ENCODE data around the gene CACNA1G. TPM values are rescaled to one million over a fixed set of nuclear protein-coding genes. Genes with fewer than 3 reads are reported as not detected.

Gene CACNA1G
- total RNA-seq, 1 experiment from 2014 or later, result not detected

- DNase-seq (ENCODE audit: low read depth, low spot score), result no peak
- in situ Hi-C loops (cut with HindIII; ENCODE audit: low pct_unique_long_range_greater_than_20kb, low sequenced_read_pairs), result no loop called here
These were observed 30.7 kb upstream of the CACNA1G start for GRCh38 chr17:50529849-50530248.

- in situ Hi-C loops (cut with HindIII; ENCODE audit: low pct_unique_long_range_greater_than_20kb, low sequenced_read_pairs), result no loop called here
- DNase-seq (ENCODE audit: low read depth, low spot score), result no peak
These were observed 29.0 kb upstream of the CACNA1G start for GRCh38 chr17:50531428-50532025.

DNA sequence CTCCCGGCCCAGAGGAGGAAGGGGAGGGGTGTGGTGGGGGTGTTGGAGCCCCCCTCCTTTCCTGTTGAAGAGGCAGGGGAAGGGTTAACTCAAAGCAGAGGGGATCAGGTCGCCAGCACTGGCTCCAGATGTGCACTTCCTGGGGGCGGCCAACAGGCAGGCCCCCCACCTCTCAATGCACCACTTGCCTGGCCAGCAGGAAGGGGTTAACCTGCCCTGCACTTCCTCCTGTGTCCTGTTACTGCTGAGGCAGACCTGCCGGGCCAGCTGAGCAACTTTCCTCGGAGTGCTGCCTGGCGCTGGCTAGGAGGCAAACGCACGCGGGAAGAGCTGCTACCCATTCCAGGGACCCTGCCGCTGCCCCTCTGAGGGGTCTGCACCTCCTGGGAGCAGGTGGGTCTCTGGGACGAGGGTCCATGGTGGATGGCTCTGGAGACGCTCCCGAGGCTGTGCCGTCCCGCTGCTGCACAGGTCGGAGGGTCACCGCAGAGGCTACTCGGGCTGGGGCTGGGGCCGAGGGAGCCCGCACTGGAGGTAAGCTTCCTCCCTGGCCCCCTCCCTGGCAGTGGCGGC is 28.0 kb upstream of the CACNA1G start, which contains the start of gene EPN3:
Gene EPN3, plus strand, starts transcription at position 284 of the 573 bp plus-strand sequence. CDS start 3,822 bp downstream, outside the sequence.
- in situ Hi-C loops (cut with HindIII; ENCODE audit: low pct_unique_long_range_greater_than_20kb, low sequenced_read_pairs), result no loop called here
- no peak for DNase-seq (ENCODE audit: low read depth, low spot score)

DNA sequence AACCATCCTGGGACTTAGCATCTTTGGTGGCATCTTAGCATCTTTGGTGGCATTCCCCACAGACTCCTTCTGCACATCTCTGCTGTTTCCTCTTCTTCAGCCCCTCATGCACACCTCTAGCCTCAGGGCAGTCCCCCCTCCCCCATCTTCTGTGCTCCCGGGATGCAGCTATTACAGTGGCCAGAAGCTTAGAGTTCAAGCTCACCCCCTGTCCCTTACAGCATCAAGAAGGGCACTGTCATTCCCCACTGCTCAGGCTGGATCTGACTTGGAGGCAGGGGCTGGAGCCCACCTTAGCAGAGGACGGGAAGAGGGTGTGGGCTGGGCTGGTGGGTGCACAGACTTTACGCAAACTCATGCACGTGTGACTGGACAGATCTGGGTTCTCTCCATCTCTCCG is 27.3 kb upstream of the CACNA1G start:
- DNase-seq (ENCODE audit: low read depth, low spot score), result no peak
- in situ Hi-C loops (cut with HindIII; ENCODE audit: low pct_unique_long_range_greater_than_20kb, low sequenced_read_pairs), result no loop called here

DNA sequence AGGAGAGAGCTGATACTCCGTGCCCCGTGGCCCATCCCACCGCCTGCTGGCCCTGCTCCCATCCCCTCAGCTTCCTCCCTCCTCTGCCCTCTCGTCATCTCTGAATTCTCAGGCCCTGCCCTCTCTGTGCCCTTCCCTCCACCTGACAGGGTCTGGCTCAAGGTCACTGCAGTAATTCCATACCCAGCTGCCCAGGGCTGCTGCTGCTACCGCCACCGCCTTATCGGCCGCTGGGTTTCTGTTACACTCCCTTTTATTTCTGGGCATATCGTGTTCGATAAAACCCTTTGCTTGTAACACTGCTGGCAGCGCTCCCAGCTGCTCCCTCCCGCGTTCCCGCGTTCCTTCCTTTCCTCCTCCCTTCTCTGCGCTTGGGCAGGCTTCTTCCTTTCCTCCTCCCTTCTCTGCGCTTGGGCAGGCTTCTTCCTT is 26.8 kb upstream of the CACNA1G start:
- DNase-seq (ENCODE audit: low read depth, low spot score), result no peak
- in situ Hi-C loops (cut with HindIII; ENCODE audit: low pct_unique_long_range_greater_than_20kb, low sequenced_read_pairs), result no loop called here

GRCh38 chr17:50534222-50534978 is 26.1 kb upstream of the CACNA1G start:
- in situ Hi-C loops (cut with HindIII; ENCODE audit: low pct_unique_long_range_greater_than_20kb, low sequenced_read_pairs), result no loop called here
- DNase-seq (ENCODE audit: low read depth, low spot score), result no peak

GRCh38 chr17:50534979-50535326 is 25.6 kb upstream of the CACNA1G start:
- no peak for DNase-seq (ENCODE audit: low read depth, low spot score)
- in situ Hi-C loops (cut with HindIII; ENCODE audit: low pct_unique_long_range_greater_than_20kb, low sequenced_read_pairs), result no loop called here

DNA sequence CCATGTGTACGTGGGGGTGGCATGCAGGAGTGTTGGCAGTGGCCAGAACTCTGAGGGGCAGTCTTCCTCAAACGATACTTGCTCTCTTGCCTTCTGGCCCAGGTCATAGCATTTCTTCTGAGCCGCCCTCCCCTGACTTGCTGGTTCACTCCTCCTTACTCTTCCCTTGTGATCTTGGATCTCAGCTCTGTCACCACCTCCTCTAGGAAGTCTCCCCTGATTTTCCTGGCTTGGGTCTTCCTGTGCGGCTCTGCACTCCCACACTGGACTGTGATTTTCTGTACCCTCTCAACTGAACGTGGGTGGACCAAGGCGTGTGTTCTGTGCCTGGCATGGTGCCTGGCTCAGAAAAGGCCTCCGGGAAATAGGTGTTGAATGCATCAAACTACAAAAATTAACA is 25.1 kb upstream of the CACNA1G start:
- no peak for DNase-seq (ENCODE audit: low read depth, low spot score)
- in situ Hi-C loops (cut with HindIII; ENCODE audit: low pct_unique_long_range_greater_than_20kb, low sequenced_read_pairs), result no loop called here

- in situ Hi-C loops (cut with HindIII; ENCODE audit: low pct_unique_long_range_greater_than_20kb, low sequenced_read_pairs), result no loop called here
These were observed 23.6 kb upstream of the CACNA1G start for GRCh38 chr17:50536683-50537646.

DNA sequence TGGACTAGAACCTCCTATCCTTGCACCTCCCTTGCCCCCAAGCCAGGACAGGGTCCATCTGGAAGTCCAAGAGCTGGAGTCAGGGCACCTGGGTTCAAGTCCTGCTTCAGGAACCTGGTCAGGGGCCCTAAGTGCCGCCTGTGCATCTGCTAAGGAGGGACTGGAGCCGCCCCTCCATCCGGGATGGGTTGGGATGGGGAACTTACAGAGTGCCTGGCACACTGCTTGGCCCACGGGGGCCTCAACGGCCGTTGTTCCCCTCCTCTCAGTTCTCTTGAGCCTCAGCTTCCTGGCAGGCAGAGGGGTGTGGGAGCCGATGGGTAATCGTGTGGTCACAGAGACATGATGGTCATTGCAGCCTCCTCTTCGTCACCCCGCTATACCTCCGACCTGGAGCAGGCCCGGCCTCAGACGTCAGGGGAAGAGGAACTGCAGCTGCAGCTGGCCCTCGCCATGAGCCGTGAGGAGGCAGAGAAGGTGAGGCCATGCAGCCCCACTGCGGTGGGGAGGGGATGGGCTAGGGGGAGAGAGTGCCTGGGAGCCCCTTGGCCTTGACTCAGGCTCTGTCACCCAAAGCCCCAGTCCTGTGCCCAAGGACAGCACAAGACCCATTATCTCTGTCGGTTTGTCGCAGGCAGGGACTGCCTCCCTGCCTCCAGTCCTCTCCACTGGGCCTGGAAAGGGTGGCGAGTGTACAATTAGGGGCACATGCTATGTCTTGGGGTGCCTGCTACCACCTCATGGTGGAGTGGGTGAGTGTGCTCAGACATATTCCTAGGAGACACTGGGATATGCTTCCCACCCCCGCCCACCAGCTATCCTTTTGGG is 22.6 kb upstream of the CACNA1G start:
- no peak for DNase-seq (ENCODE audit: low read depth, low spot score)
- in situ Hi-C loops (cut with HindIII; ENCODE audit: low pct_unique_long_range_greater_than_20kb, low sequenced_read_pairs), result no loop called here

More at GRCh38 chr17:50536683-50537646, 23.6 kb upstream of the CACNA1G start:
- no peak for DNase-seq (ENCODE audit: low read depth, low spot score)

GRCh38 chr17:50538549-50539410 is 21.7 kb upstream of the CACNA1G start:
- DNase-seq (ENCODE audit: low read depth, low spot score), result no peak
- in situ Hi-C loops (cut with HindIII; ENCODE audit: low pct_unique_long_range_greater_than_20kb, low sequenced_read_pairs), result no loop called here

GRCh38 chr17:50539762-50540559 is 20.6 kb upstream of the CACNA1G start:
- in situ Hi-C loops (cut with HindIII; ENCODE audit: low pct_unique_long_range_greater_than_20kb, low sequenced_read_pairs), result no loop called here
- no peak for DNase-seq (ENCODE audit: low read depth, low spot score)

DNA sequence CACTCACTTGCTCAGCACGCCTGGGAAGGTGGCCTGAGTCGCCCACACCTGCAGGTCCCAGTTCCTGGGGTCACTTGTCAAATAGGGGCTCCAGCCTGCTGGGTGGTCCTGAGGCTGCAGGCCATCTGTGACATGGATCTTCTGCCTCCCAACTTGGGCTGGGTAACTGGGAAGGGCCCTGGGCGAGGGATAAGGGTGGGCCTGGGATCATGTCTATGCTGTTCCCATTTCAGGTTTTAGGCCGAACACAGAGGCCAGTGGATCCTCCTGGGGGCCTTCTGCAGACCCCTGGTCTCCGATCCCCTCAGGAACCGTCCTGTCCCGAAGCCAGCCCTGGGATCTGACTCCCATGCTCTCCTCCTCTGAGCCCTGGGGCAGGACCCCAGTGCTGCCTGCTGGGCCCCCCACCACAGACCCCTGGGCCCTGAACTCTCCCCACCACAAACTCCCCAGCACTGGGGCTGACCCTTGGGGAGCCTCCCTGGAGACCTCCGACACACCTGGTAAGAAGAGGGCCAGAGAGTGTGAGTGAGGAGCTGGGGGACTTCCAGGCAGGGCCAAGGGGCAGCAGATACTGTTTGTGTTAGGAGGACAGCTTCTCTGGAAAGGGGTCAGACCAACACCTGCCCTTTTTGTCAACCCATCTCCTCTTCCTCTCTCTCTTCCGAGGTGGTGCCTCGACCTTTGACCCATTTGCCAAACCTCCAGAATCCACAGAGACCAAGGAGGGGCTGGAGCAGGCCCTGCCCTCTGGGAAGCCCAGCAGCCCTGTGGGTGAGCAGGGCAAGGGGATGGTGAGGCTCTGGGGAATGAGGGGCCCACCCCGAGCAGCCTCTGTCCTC is 19.7 kb upstream of the CACNA1G start:
- in situ Hi-C loops (cut with HindIII; ENCODE audit: low pct_unique_long_range_greater_than_20kb, low sequenced_read_pairs), result no loop called here
- no peak for DNase-seq (ENCODE audit: low read depth, low spot score)

- DNase-seq (ENCODE audit: low read depth, low spot score), result no peak
- in situ Hi-C loops (cut with HindIII; ENCODE audit: low pct_unique_long_range_greater_than_20kb, low sequenced_read_pairs), result no loop called here
These were observed 19.2 kb upstream of the CACNA1G start for GRCh38 chr17:50541402-50541715.
